ENCODE data around the gene CAPRIN1.

GRCh38 chr11:34132261-34132965, 80.9 kb downstream of the CAPRIN1 start:
- TF ChIP-seq, protein P1, sequence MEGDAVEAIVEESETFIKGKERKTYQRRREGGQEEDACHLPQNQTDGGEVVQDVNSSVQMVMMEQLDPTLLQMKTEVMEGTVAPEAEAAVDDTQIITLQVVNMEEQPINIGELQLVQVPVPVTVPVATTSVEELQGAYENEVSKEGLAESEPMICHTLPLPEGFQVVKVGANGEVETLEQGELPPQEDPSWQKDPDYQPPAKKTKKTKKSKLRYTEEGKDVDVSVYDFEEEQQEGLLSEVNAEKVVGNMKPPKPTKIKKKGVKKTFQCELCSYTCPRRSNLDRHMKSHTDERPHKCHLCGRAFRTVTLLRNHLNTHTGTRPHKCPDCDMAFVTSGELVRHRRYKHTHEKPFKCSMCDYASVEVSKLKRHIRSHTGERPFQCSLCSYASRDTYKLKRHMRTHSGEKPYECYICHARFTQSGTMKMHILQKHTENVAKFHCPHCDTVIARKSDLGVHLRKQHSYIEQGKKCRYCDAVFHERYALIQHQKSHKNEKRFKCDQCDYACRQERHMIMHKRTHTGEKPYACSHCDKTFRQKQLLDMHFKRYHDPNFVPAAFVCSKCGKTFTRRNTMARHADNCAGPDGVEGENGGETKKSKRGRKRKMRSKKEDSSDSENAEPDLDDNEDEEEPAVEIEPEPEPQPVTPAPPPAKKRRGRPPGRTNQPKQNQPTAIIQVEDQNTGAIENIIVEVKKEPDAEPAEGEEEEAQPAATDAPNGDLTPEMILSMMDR (IDR thresholded peaks at IDR 0.05; ENCODE audit: low read depth, low read length): no peak
- no peak for TF ChIP-seq EZH2phosphoT487 (IDR thresholded peaks at IDR 0.05; ENCODE audit: low read depth)

Data from OCI-LY3 (cell line).